GM20431 (cell line): ENCODE results near the gene MYBL2.
"Not testable (repeated sequence)": the region's sequence is repeated elsewhere in the genome, so short reads cannot be mapped to it uniquely, and the experiment has no call there.

Experiments
- in situ Hi-C: fragments of 300-500 bp; cut with MseI, MboI; formaldehyde crosslinking; loops from one replicate; pipeline ENCODE4 v1.15.0; 2020; ENCODE audit warnings: low sequenced_read_pairs; ENCODE audit not compliant: unreplicated experiment

The MYBL2 gene

GRCh38 chr20:43746344-43747137, 79.6 kb downstream of the MYBL2 start:
- in situ Hi-C loops = loop anchor here (10.0 kb wide), 1 partner anchor 338 kb away; no protein-coding TSS in a partner anchor

GRCh38 chr20:43748274-43748673, 81.4 kb downstream of the MYBL2 start:
- in situ Hi-C loops = loop anchor here (10.0 kb wide), 1 partner anchor 337 kb away; no protein-coding TSS in a partner anchor

GRCh38 chr20:43749734-43750294, 82.9 kb downstream of the MYBL2 start:
- in situ Hi-C loops = loop anchor here (10.0 kb wide), 1 partner anchor 335 kb away; no protein-coding TSS in a partner anchor

GRCh38 chr20:43750774-43751166, 83.9 kb downstream of the MYBL2 start:
- in situ Hi-C loops = no loop called here

GRCh38 chr20:43751167-43752050, 84.5 kb downstream of the MYBL2 start:
- in situ Hi-C loops = no loop called here

- in situ Hi-C loops = no loop called here
Observed at GRCh38 chr20:43752051-43752360, 85.1 kb downstream of the MYBL2 start.

GRCh38 chr20:43752561-43753301, 85.8 kb downstream of the MYBL2 start:
- in situ Hi-C loops = no loop called here

GRCh38 chr20:43755390-43755789, 88.5 kb downstream of the MYBL2 start:
- in situ Hi-C loops = no loop called here

GRCh38 chr20:43755851-43756250, 88.9 kb downstream of the MYBL2 start:
- in situ Hi-C loops = no loop called here

- in situ Hi-C loops = not testable (repeated sequence)
Observed at GRCh38 chr20:43757888-43758287, 91.0 kb downstream of the MYBL2 start.

GRCh38 chr20:43761386-43762340, 94.7 kb downstream of the MYBL2 start:
- in situ Hi-C loops = no loop called here

GRCh38 chr20:43762911-43763310, 96.0 kb downstream of the MYBL2 start:
- in situ Hi-C loops = no loop called here

GRCh38 chr20:43765916-43766315, 99.0 kb downstream of the MYBL2 start:
- in situ Hi-C loops = no loop called here
